Measurements from ENCODE around the gene SIX2.

DNA sequence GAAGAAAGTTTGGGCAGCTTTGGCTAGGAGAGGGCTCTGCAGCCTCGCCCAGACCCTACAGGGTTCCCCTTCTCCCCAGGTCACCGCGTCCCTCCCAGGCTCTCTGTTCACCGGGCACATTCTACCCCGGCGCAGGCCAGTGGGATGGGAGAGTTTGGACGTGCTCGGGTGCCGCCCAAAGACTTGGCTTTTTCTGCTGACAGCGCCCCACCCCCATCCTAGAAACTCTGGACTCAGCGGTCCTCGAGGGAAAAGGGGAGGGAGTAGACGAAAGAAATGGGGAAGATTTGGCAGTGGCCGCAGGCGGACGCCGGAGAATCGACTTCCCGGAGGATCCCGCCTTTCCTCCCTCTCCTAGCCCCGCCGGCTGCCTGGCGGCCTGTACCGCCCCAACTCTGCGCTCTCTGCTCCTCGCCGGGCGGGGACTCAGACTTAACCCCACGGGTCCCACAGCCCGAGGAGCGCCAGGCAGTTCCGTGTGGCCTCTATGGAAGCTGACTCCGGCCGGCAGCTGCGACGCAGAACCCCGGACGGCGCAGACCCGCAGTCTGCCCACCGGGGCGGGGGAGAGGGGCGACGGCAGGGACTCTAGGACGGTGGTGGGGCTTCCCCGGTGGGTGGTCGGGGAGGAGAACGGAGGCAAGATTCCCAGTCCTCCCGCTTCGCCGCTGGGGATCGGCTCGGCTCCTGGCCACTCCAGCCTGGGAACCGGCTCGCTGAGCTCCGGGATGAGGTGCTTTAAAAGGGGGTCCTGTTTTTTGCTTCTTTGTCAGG lies 863 bp upstream of the SIX2 start:
- TF ChIP-seq JUNB (IDR thresholded peaks at IDR 0.05; ENCODE audit: unreplicated experiment) = no peak
- TF ChIP-seq, protein P1, sequence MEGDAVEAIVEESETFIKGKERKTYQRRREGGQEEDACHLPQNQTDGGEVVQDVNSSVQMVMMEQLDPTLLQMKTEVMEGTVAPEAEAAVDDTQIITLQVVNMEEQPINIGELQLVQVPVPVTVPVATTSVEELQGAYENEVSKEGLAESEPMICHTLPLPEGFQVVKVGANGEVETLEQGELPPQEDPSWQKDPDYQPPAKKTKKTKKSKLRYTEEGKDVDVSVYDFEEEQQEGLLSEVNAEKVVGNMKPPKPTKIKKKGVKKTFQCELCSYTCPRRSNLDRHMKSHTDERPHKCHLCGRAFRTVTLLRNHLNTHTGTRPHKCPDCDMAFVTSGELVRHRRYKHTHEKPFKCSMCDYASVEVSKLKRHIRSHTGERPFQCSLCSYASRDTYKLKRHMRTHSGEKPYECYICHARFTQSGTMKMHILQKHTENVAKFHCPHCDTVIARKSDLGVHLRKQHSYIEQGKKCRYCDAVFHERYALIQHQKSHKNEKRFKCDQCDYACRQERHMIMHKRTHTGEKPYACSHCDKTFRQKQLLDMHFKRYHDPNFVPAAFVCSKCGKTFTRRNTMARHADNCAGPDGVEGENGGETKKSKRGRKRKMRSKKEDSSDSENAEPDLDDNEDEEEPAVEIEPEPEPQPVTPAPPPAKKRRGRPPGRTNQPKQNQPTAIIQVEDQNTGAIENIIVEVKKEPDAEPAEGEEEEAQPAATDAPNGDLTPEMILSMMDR (conservative IDR thresholded peaks at IDR 0.05; ENCODE audit: low read depth in 2 of 2) = no peak
- no peak for TF ChIP-seq POLR2AphosphoS5 (IDR thresholded peaks at IDR 0.05; ENCODE audit: low read depth)
- TF ChIP-seq CREB1 (CRISPR knock-in tag; IDR thresholded peaks at IDR 0.05; ENCODE audit: low read depth) = no peak
- TF ChIP-seq EZH2phosphoT487 (IDR thresholded peaks at IDR 0.05; ENCODE audit: unreplicated experiment) = peak; percentile 67
- peak; percentile 74 for TF ChIP-seq EZH2 (IDR thresholded peaks at IDR 0.05; ENCODE audit: low read depth, unreplicated experiment)
- TF ChIP-seq, protein P2, sequence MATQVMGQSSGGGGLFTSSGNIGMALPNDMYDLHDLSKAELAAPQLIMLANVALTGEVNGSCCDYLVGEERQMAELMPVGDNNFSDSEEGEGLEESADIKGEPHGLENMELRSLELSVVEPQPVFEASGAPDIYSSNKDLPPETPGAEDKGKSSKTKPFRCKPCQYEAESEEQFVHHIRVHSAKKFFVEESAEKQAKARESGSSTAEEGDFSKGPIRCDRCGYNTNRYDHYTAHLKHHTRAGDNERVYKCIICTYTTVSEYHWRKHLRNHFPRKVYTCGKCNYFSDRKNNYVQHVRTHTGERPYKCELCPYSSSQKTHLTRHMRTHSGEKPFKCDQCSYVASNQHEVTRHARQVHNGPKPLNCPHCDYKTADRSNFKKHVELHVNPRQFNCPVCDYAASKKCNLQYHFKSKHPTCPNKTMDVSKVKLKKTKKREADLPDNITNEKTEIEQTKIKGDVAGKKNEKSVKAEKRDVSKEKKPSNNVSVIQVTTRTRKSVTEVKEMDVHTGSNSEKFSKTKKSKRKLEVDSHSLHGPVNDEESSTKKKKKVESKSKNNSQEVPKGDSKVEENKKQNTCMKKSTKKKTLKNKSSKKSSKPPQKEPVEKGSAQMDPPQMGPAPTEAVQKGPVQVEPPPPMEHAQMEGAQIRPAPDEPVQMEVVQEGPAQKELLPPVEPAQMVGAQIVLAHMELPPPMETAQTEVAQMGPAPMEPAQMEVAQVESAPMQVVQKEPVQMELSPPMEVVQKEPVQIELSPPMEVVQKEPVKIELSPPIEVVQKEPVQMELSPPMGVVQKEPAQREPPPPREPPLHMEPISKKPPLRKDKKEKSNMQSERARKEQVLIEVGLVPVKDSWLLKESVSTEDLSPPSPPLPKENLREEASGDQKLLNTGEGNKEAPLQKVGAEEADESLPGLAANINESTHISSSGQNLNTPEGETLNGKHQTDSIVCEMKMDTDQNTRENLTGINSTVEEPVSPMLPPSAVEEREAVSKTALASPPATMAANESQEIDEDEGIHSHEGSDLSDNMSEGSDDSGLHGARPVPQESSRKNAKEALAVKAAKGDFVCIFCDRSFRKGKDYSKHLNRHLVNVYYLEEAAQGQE (IDR thresholded peaks at IDR 0.05; ENCODE audit: unreplicated experiment) = no peak
- TF ChIP-seq STAT1 (IDR thresholded peaks at IDR 0.05; ENCODE audit: unreplicated experiment) = no peak
